ENCODE results near the gene ZNF180.
A peak's percentile ranks its signal among the peaks of the same experiment; 100 is the strongest.
"Not testable (repeated sequence)": the region's sequence is repeated elsewhere in the genome, so short reads cannot be mapped to it uniquely, and the experiment has no call there.

ZNF180 gene

DNA sequence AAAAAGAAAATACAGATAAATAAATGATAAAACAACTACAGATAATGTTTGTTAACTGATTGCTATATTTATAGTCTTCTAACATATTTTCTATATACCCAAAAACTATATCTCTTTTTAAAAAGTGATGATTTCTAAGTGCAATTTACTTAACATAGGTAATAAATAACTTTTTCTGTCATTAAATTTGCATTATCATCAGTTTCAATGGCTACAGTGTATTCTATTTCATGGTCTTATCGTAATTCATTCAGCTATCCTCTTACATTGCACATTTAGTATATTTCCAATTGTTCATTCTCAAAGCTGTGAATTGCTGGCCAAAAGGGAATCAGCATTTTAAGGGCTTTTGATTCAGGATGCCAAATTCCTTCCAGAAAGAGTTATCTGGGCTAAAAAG is 3.6 kb downstream of the ZNF180 start:
- no peak for DNase-seq

DNA sequence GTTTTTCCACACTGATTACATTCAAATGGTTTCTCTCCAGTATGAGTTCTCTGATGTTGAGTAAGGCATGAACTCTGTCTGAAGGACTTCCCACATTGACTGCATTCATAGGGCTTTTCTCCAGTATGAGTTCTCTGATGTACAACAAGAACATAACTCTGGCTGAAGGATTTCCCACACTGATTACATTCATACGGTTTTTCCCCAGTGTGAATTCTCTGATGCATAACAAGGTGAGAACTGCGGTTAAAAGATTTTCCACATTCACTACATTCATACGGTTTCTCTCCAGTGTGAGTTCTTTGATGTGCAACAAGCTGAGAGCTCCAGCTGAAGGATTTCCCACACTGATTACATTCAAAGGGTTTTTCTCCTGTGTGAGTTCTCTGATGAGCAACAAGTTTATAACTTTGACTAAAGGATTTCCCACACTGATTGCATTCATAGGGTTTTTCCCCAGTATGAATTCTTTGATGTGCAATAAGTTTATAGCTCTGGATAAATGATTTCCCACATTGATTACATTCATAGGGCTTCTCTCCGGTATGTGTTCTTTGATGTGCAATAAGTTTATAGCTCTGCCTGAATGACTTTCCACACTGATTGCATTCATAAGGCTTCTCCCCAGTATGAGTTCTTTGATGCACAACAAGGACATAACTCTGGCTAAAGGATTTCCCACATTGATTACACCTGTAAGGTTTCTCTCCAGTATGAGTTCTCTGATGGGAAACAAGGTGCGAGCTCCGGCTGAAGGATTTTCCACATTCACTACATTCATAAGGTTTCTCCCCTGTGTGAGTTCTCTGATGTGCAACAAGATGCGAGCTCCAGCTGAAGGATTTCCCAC is 23.5 kb downstream of the ZNF180 start:
- DNase-seq: peak; percentile 4

DNA sequence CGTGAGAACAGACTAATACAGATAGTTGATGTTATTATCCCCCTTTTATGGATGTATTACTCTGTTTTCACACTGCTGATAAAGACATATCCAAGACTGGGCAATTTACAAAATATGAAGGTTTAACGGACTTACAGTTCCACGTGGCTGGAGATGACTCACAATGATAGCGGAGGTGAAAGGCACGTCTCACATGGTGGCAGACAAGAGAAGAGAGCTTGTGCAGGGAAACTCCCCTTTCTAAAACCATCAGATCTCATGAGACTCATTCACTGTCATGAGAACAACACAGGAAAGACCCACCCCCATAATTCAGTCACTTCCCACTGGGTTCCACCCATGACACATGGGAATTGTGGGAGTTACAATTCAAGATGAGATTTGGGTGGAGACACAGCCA is 31.6 kb downstream of the ZNF180 start:
- not testable (repeated sequence) for DNase-seq

DNA sequence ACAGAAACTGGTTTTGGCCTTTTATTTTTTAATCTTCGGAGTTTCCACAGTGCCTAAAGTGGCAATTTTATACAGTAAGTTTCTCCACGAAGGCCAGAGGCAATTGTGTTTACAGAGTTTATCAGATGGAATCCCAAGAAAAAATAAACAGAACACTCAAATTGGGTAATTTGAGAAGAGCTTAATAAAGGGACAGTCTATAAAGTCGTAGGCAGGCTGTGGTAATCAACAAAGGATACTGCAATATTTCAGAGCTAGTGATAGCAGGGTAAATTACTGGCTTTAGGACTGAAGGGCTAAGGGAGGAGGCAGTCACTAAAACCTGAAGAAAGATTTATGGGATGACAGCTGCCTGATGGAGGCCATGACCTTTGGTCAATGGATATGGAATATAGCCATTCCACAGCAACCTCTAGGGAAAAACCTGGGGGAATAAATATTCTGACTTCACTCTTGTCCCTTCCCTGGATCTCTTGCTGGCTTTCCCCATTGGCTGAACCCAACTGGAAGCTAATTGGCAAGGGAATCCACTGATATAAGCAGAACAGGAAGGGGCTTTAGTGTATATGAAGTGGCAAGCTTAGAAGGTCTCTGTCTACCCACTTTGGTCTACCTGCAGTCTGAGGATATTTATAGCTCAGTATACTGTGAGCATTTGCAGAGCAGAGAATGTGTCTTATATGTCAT is 37.6 kb downstream of the ZNF180 start:
- not testable (repeated sequence) for DNase-seq

DNA sequence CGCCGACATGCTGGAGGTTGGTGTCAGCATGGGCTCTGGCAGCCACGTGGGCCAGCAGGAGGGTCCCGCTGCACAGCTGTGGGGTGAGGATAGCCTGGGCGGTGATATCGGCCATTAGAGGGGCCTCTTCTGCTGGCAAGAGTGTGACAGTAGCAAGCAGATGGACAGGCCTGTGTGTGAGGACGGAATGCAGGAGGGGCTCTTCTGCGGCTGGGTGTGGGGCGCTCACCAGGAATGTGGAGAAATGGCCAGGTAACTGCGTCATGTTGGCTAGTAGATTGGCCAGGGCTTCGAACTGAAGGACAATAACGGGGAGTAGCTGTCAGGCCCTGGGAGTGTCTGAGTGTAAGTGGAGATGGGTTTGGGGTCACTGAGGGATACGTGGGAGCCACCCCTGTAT is 44.3 kb downstream of the ZNF180 start:
- DNase-seq: not testable (repeated sequence)

DNA sequence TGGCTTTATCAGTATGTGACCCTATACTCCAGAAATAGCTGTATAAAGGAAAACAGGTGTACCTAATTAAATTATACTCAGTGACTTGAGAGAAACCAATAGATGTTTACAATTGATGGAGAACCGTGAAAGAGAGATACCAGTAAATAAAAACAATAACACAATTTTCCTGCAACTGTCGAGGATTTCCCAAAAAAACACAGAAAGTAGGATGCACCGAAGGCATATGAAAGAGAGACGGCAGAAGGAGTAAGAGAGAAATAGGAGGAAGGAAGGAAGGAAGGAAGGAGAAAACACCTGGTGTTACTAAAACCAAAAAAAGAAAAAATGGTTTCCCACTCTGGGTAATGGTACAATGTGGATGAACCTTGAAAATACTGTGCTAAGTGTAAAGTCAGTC is 45.2 kb downstream of the ZNF180 start:
- no peak for DNase-seq

DNA sequence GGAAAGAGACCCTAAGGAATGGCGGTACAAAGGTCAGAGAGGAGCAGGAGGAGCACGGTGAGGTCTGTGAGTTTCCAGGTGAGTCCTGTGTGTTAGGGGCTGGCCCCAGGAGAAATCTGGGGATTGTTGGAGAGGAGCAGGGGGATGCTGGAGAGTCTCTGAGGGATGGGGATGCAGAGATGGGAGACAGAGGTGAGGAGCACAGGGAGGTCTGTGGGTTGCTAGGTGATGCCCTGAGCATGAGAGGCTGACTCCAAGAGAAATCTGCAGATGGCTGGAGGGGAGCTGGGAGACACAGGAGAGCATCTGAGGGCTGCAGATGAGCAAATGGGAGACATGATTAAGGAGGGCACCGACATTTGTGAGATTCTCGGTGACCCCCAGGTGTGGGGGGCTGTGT is 48.0 kb downstream of the ZNF180 start:
- no peak for DNase-seq

DNA sequence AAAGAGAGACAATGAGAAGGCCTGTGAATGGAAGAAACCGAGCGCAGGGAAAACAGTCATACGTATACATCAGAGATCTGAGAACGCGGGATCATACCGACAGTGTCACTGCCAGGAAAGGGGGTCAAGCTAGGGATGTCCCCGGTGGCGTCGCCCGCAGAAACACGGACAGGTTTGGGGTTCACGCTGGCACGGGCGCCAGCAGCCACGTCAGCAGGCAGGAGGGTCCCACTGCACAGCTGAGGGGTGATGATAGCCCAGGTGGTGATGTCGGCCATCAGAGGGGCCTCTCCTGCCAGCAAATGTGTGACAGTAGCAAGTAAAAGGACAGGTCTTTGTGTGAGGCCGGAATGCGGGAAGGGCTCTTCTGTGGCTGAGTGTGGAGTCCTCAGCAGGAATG is 48.6 kb downstream of the ZNF180 start:
- no peak for DNase-seq

DNA sequence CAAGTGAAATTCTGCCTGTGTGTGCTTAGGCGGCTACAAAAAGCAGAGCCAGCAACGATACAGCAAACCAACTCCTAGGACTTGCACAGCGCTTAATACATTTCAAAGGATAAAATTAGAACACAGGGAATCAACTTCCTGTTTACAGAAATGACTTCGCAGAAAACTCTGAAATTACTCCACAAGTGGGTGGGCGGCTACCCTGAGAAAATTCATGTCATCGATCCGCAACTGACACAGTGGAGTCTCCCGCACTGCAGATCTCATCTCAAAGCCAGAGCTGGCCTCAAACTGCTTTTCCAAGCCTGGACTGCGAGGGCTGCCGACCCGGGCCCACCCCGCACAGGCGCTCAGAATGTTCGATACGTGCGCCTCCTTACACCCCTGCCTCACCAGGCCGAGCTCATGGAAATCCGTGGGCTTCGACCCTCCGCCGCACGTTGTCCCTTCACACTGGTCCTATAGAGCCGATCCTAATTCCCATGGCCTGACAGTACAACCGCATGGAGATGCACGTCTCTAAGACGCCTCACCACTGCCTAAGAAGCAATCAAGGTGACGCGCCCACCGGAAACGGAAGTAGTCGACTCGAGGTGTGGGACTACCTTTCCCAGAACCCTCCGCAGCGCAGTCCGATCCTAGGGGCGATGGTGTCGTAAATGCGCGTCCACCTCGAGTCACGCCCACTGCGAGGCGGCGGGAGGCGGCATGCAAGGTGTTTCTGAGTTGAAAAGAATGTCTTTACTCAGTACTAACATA is 52.2 kb downstream of the ZNF180 start, which contains the start of gene ZNF229:
Gene ZNF229 (minus strand): TSS at position 557 of the 759 bp plus-strand sequence. CDS start 5,625 bp downstream, outside the sequence.
- DNase-seq: peak; percentile 59

DNA sequence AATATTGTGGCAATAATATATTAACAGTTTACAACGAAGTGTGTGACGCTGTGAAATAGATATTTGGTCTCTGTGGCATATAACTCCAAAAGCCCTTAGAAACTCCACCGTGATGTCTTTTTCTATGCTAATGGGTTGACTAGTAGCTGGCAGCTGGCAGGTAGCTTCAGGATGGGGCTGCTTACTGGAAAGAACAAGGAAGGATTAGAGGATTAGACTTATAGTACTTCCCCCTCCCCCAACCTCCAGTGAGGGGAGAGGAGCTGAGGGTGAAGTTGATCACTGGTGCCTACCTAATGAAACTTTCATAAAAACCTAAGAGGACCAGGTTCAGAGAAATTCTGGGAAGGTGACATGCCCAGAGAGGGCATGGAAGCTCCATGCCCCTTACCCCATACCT is 61.9 kb downstream of the ZNF180 start:
- DNase-seq: no peak

DNA sequence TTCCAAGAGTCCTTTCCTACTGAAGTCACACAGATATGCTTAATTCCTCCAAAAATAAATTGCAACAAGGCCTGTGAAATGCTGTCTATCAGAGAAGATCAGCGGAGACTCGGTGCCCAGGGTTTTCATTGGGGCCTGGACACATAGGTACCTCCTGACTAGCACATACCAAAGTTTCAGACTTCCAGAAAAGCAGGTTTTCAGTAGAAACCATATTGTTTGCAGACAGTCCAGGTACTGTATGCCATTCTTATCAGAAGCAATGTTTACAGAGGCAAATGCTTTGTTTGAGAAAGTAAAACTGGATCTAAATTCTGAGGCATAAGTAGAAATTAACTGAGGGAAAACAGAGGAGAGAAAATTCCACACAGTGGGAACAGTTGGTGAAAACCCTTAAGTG is 64.9 kb downstream of the ZNF180 start:
- no peak for DNase-seq

DNA sequence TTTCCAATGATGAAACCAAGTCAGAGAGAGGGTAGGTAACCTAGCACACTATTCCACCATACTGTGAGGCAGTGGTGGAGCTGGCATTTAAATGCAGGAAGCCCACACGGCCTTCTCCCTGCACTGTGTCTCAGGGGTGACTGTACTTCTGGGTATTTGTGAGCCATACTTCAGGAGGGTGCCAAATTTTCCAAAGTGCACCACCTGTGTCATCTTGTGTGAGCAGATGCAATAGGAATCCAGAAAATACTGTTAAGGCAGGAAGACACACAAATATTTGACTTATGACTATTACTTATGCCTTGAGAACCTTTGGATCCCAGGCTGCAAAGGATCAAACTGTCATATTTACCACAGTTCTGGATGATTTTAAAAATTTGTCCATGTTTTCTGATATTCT is 69.4 kb downstream of the ZNF180 start:
- DNase-seq: no peak
